SU-DHL-6 (cell line): ENCODE data around the gene TEX10.

ENCODE experiments used
- H2AFZ ChIP-seq: fragments of 200-600 bp; sonication (generic); 2 replicates; pipeline ENCODE4 v1.6.1; 2014; ENCODE audit warnings: low read depth, mild to moderate bottlenecking, moderate library complexity, mixed read lengths, antibody characterized with exemption, low read length; ENCODE audit not compliant: severe bottlenecking
- H3F3A ChIP-seq: fragments of 200-600 bp; shearing (Covaris generic); 2 replicates; pipeline ENCODE4 v1.6.0; 2016; ENCODE audit warnings: antibody characterized with exemption, mild to moderate bottlenecking; ENCODE audit not compliant: insufficient read depth
- H3K27ac ChIP-seq: fragments of 200-600 bp; sonication (generic); 2 replicates; pipeline ENCODE4 v1.5.1; 2016; ENCODE audit warnings: low read depth, mild to moderate bottlenecking, low read length, moderate library complexity, mixed read lengths
- H3K27me3 ChIP-seq: fragments of 200-600 bp; sonication (generic), shearing (Covaris generic); 2 replicates; pipeline ENCODE4 v1.6.0; 2014; ENCODE audit warnings: mild to moderate bottlenecking, low read length
- H3K36me3 ChIP-seq: fragments of 200-600 bp; sonication (generic); 2 replicates; pipeline ENCODE4 v1.6.1; 2014; ENCODE audit warnings: mild to moderate bottlenecking, low read length, mixed read lengths
- H3K4me2 ChIP-seq: fragments of 300-600, 200-600 bp; shearing (Covaris generic), sonication (generic); 2 replicates; pipeline ENCODE4 v1.6.0; 2014; ENCODE audit warnings: low read length, low read depth, mild to moderate bottlenecking; ENCODE audit not compliant: poor library complexity, severe bottlenecking
- H3K4me3 ChIP-seq: fragments of 200-600 bp; sonication (generic); 2 replicates; pipeline ENCODE4 v1.5.1; 2014; ENCODE audit warnings: antibody characterized with exemption, low read length, mild to moderate bottlenecking, mixed read lengths; ENCODE audit not compliant: insufficient read depth, poor library complexity, severe bottlenecking
- H3K79me2 ChIP-seq: fragments of 200-600 bp; sonication (generic); 2 replicates; pipeline ENCODE4 v1.6.1; 2014; ENCODE audit warnings: mild to moderate bottlenecking, low read length, moderate library complexity; ENCODE audit not compliant: insufficient read depth
- H3K9ac ChIP-seq: fragments of 200-600 bp; sonication (generic); 2 replicates; pipeline ENCODE4 v1.7.0; 2014; ENCODE audit warnings: mild to moderate bottlenecking, low read length
- H3K9me2 ChIP-seq: fragments of 200-600 bp; sonication (generic); replicated peaks from 2 replicates; pipeline ENCODE4 v1.6.1; 2014; ENCODE audit warnings: low read length; ENCODE audit not compliant: insufficient read depth
- H3K9me3 ChIP-seq: fragments of 200-600 bp; sonication (generic); 2 replicates; pipeline ENCODE4 v1.6.1; 2014; ENCODE audit warnings: low read length, mixed read lengths; ENCODE audit not compliant: insufficient read depth
- H4K20me1 ChIP-seq: fragments of 200-600 bp; sonication (generic); 2 replicates; pipeline ENCODE4 v1.6.1; 2014; ENCODE audit warnings: low read depth, mild to moderate bottlenecking, antibody characterized with exemption, low read length, moderate library complexity, mixed read lengths
- EZH2phosphoT487 ChIP-seq: fragments of 200-600 bp; sonication (generic), shearing (Covaris generic); conservative IDR thresholded peaks from 2 replicates; pipeline ENCODE4 v1.6.1; 2018; ENCODE audit warnings: mild to moderate bottlenecking, antibody characterized with exemption, low read length, moderate library complexity, mixed read lengths
- TF ChIP-seq, protein P1 (sequence below): fragments of 200-600 bp; sonication (generic); IDR thresholded peaks from one replicate; pipeline ENCODE4 v1.5.1; 2017; ENCODE audit warnings: antibody characterized with exemption, mild to moderate bottlenecking, low read length, moderate library complexity; ENCODE audit not compliant: insufficient read depth, poor library complexity, severe bottlenecking

TEX10 gene

DNA sequence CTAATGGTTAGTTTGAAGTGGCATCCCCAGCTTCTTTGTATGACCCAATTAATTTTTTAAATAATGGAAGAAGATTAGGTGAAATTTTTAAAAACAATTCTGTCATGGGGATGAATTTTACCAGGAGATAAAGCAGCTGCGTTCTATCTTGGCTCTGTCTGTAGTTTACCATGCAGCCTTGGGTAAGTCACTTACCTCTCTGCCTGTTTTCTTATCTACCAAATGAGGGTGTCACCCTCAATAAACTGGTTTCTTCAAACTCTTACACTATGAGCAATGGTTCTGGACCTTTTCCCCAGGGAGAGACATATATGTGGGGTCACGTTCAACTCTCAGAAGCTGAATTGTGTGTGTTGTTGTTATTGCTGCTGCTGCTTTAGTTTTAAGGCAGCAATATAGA lies 71.7 kb downstream of the TEX10 start:
- Histone ChIP-seq H3K4me2 (no peak overlapping the region), H2AFZ (no peak overlapping the region), H3F3A (no peaks in the 10 kb centered on the region), H3K27me3 (no peaks in the 10 kb centered on the region), H3K9ac (no peak overlapping the region), H3K27ac (no peak overlapping the region), H3K36me3 (peaks cover 12% of the 10 kb centered on the region), H3K79me2 (no peaks in the 10 kb centered on the region), H3K9me2 (no peaks in the 10 kb centered on the region), H3K9me3 (no peaks in the 10 kb centered on the region), H4K20me1 (no peaks in the 10 kb centered on the region), H3K4me3 (no peak overlapping the region)
- TF ChIP-seq EZH2phosphoT487, result no peak
- TF ChIP-seq, protein P1, sequence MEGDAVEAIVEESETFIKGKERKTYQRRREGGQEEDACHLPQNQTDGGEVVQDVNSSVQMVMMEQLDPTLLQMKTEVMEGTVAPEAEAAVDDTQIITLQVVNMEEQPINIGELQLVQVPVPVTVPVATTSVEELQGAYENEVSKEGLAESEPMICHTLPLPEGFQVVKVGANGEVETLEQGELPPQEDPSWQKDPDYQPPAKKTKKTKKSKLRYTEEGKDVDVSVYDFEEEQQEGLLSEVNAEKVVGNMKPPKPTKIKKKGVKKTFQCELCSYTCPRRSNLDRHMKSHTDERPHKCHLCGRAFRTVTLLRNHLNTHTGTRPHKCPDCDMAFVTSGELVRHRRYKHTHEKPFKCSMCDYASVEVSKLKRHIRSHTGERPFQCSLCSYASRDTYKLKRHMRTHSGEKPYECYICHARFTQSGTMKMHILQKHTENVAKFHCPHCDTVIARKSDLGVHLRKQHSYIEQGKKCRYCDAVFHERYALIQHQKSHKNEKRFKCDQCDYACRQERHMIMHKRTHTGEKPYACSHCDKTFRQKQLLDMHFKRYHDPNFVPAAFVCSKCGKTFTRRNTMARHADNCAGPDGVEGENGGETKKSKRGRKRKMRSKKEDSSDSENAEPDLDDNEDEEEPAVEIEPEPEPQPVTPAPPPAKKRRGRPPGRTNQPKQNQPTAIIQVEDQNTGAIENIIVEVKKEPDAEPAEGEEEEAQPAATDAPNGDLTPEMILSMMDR, result no peak

DNA sequence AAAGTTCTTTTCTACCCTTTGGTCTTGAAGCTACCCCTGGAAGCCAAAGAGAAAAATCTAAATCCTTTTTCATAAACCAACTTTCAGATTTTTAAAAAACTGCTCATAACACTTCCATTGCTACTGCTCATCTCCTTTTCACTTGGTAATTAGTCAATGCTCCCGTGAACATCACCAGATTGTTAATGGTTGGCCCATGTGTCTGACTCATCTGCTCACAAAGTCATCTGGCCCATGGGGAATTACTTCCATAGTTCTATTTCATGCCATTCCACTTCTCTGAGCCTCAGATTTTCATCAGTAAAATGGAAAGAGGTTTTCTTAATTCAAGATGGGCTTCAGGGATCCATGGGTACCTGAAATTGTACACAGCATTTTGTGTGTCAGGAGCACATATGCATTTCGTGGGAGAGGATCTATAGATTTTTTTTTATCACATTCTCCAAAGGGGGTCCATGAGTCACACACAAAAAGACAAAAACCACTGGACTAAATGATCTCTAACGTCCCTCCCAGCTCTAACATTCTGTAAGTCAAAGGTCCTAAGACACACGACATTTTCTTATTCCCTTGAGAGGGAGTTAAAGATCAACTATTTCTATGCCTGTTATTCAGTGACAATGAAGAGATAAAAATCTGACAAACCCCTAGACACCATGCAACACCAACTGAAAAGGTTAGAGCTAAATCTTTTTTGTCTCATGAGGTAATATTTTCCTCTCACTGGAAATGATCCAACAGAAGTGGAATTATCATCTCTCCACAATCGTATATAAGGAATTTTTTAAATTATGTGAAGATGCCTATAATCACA lies 75.4 kb downstream of the TEX10 start:
- H3K9me3 ChIP-seq, result no peaks in the 10 kb centered on the region
- no peaks in the 10 kb centered on the region for H3F3A ChIP-seq
- H3K9me2 ChIP-seq, result no peaks in the 10 kb centered on the region
- H2AFZ ChIP-seq, result no peak overlapping the region
- no peak overlapping the region for H3K27ac ChIP-seq
- no peak overlapping the region for H3K4me2 ChIP-seq
- H3K9ac ChIP-seq, result no peak overlapping the region
- H3K27me3 ChIP-seq, result no peaks in the 10 kb centered on the region
- TF ChIP-seq, protein P1, result no peak
- no peaks in the 10 kb centered on the region for H3K79me2 ChIP-seq
- no peaks in the 10 kb centered on the region; the same call in 1 of the 2 replicates for H3K36me3 ChIP-seq
- H4K20me1 ChIP-seq, result no peaks in the 10 kb centered on the region
- H3K4me3 ChIP-seq, result no peak overlapping the region

DNA sequence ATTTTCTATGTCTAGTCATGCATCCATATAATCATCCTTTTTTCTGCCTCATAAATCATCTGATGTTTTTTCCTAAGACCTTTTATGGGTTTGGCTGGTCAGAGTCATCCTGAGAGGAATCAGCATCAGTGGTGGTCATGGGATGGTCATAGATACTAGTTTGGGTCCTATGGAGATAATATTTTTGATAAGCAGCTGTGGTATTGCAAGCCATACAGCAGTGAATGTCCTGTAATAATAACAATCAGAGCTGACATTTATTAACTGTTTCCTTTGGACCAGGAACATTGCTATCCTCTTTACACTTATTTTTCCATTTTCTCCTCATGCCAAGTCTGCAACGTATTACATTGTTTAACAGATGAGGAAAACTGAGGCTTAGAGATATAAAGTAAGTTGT lies 83.1 kb downstream of the TEX10 start:
- H4K20me1 ChIP-seq, result no peaks in the 10 kb centered on the region
- H3K4me3 ChIP-seq, result no peak overlapping the region
- no peak overlapping the region for H3K27ac ChIP-seq
- no peak overlapping the region for H3K9ac ChIP-seq
- TF ChIP-seq, protein P1, result no peak
- no peak for TF ChIP-seq EZH2phosphoT487
- H3K27me3 ChIP-seq, result no peaks in the 10 kb centered on the region
- H3F3A ChIP-seq, result no peaks in the 10 kb centered on the region
- no peaks in the 10 kb centered on the region for H3K79me2 ChIP-seq
- H3K9me2 ChIP-seq, result no peaks in the 10 kb centered on the region
- no peak overlapping the region for H3K4me2 ChIP-seq
- no peaks in the 10 kb centered on the region for H3K36me3 ChIP-seq
- no peak overlapping the region for H2AFZ ChIP-seq
- H3K9me3 ChIP-seq, result no peaks in the 10 kb centered on the region
